Transverse colon (tissue), 4 donors: ENCODE results near the gene CACNA1B.
"Not testable (repeated sequence)": the region's sequence is repeated elsewhere in the genome, so short reads cannot be mapped to it uniquely, and the experiment has no call there.

Experiments used
- CTCF ChIP-seq, 5 experiments: fragments of 200-600 bp in 3 of 5; fragments of 450-650 bp in 2 of 5; sonication (generic) in 3 of 5; IDR thresholded peaks; 1 replicate in 2 of 5; 2 replicates in 3 of 5; pipeline ENCODE4 v1.5.1; 2016 to 2017; ENCODE audit warnings: antibody characterized with exemption in 5 of 5, inconsistent platforms in 3 of 5, mild to moderate bottlenecking in 2 of 5, moderate library complexity in 1 of 5
- EP300 ChIP-seq: sonication (generic); formaldehyde crosslinking; IDR thresholded peaks from one replicate; pipeline ENCODE4 v1.6.1; 2017; ENCODE audit warnings: antibody characterized with exemption, low read depth
- POLR2A ChIP-seq: fragments of 450-650 bp; IDR thresholded peaks from one replicate; pipeline ENCODE4 v1.6.1; 2016; ENCODE audit warnings: antibody characterized with exemption, mild to moderate bottlenecking, moderate library complexity
- POLR2AphosphoS5 ChIP-seq, 3 donors: sonication (generic); formaldehyde crosslinking; IDR thresholded peaks; one replicate each; pipeline ENCODE4 v1.6.1; 2016; ENCODE audit warnings: antibody characterized with exemption in 3 of 3

DNA sequence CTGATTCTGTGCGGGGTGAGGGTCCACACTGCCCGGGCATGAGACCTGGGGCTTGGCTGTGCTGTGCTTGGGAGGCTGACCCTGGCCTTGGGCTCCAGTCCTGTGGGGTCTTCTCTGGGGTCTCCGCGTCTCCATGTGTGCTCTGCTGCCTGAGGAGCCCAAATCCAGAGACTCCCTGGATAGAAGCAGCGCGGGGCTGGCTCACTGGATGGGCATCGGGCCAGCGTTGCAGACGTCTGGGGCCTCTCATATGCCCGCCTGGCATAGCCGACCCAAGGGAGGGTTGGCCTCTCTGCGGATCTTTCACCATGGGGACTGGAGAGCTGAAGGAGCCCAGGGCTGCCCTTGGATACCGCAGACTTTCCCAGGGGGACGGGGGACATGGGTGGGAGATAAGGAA is 12.4 kb downstream of the CACNA1B start:
- not testable (repeated sequence) for TF ChIP-seq CTCF (IDR thresholded peaks at IDR 0.05); POLR2A; POLR2AphosphoS5 (IDR thresholded peaks at IDR 0.05); EP300
